GM18519 (cell line): ENCODE data around the gene KLHL35.

ENCODE experiments used
- ATAC-seq: cut with Tn5 transposase; IDR thresholded peaks from one replicate; pipeline ENCODE4 v1.9.1; 2021; ENCODE audit warnings: mild to moderate bottlenecking, moderate library complexity; ENCODE audit not compliant: unreplicated experiment, low FRiP score

The KLHL35 gene

DNA sequence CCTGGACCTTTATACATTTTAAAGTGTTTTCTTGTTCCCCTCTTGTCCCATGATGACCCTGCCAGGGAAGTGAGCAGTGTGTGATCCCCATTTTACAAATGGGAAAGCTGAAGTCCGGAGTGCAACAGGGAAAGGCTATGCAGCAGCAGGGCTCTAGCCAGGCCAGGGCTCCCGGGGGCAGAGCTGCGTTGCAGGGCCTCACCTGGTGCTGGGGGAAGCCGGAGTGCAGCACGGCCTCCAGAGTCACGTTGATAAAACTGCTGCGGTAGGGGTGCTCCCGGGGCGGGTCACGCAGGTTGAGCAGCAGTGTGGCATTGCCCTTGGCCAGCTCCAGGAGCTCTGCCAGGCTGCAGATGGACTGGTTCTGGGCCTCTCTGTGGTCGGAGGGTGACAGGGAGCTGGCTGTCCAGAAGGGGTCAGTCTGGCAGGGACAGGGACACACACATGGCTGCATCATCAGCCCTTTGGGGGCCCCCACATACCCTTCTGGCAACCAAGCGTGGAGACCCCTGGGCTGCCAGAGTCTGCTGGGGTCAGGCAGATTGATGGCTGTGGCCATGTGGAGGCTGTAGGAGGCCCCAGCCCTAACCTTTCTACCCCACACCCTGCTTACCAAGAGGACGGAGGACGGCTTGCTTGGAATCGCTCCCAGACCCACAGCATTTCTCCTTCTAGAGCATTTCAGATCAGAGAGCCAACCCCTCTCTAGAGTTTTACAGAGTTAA, 9.3 kb upstream of the KLHL35 start:
- no peak for ATAC-seq

DNA sequence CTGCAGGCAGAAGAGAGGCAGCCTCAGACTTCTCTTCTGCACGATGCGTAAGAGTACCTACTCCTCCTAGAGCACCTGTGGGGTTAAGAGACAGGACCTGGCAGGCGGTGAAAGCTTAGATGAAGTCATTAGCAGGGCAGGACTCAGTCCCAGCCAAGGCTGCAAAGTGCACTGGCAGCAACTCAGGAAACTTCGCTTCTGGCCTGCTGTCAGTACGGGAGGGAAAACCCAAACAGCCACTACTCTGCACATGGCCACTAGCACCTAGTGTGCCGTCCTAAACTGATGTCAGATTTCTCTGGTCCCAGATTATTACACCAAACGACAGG, 8.8 kb upstream of the KLHL35 start:
- ATAC-seq: no peak

DNA sequence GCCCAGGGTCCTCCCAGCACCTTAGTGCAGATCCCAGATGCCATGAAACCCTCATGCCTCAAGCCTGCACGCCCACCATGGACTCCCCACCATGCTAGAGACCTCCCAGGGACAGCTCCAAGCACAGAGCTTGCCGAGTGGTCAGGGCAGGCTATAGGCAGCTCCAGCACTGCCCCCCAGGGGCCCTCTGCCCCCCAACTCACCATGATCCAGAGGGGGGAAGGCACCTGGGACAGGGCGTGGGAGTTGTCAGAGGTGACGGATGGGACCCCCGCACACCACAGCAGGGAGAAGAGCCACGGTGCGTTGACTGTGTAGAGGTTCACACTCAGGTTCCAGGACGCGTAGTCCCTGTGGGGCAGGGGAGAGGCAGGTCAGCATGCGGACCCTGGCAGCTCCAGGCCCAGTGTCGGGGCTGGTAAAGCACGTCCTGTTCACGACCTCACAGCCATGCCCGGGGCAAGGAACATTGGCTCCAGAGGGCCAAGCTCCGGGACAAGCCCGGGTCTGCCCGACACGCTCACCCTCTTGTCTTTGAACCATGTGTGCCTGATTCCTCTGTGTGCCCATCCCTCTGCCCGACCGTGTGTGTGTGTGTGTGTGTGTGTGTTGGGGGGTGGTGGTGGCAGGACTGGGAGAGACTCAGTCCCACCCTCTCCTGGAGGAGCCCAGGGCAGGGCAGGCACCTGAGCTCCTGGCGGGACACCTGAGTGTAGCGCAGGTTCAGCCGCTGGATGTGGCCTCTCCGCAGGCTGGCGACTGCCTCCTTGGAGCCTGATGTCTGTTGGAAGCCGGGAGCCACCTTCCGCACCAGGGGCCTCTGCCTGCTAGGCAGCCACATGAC, 8.2 kb upstream of the KLHL35 start:
- no peak for ATAC-seq

DNA sequence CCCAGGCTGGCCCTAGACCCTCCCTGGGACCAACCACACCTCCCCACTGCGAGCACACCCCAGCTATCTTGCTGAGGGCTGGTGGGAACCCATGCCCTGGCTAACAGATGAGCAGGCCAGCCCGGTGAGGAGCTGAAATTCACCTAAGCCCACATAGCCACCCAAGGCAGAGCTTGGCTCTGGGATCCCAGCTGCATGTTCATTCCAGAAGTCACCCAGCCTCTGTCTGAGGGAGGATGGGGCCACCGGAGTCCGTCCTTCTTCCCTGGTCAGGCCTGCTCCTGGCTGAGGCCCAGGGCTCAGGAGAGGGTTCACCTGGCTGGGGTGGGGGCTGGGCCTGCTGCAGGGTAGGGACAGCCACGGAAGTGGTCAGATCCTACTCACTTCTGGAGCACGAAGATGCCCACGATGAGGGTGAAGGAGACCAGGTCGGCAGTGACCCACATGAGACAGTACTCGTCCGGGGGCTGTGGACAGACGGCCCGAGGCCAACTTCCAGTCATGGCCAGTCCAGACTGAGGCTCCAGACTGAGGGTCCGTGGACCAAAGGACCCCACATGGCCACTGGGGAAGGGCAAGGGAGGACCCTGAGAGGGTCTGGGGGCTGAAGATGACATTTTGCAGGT, 6.6 kb upstream of the KLHL35 start:
- no peak for ATAC-seq

DNA sequence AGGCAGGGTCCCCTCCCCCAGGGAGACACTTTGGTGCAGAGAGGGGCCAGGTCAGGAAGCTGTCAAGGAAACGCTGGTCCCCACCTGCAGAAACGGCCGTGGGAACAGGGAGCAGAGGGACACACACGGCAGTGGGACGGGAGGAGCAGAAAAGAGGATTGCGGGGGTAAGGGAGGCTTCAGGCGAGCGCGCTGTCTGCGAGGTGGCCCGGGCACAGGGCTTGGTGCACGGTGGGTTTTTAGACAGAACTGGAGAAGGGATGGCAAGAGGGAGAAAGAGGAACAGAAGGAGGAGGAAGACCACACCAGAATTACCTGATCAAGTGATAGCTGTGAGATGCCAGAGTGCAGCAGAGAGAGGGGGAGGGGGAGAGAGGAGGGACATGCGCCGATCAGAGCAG, 6.0 kb upstream of the KLHL35 start:
- ATAC-seq: no peak

DNA sequence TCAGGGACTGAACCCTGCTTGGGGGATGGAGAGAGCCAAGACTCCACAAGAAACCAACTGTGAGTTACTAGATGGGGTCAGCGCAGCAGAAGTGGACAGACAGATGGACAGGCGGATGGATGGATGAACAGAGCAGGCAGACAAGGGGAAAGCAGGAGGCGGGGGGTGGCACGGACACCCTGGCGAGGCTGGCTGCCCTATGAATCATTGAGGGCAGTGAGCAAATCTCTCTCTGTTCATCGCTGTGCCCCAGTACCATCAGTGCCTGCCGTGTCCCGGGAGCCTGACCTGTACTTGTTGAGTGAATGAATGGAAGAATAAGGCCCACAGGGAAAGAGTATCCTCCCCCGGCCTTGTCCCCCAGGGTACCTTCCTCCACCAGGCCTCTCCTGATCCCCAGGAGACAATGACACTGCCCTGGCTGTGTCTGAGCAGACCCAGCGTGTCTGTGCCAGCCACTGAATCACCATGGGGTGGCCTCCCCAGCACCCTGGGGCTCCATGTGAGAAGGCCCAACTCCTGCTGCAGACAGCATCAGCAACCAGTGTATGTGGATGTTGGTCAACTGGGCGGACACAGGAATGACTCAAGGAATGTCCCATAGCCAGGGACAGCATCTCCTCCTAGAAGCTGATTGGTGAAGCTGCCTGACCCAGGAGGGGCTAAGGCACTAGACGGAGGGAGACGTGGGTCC, 5.1 kb upstream of the KLHL35 start:
- no peak for ATAC-seq

DNA sequence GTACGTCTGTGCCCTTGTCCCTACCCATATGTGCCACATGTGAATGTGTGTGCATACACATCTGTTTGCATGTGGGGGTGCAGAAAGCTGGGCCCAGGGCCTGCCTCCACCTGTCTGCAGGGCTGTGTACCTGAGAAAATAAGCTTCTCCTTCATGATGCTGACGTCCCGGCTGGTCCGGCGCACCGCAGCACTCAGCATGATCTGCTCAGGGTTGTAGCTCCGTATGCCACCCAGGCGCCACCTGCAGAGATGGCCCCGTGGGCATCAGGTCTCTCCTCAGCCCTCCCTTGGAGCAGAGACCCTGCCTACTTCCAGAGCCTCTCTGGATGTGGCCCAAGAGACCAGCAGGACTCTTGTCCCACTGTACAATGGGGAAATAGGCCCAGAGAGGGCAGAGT, 3.8 kb upstream of the KLHL35 start:
- ATAC-seq: no peak

DNA sequence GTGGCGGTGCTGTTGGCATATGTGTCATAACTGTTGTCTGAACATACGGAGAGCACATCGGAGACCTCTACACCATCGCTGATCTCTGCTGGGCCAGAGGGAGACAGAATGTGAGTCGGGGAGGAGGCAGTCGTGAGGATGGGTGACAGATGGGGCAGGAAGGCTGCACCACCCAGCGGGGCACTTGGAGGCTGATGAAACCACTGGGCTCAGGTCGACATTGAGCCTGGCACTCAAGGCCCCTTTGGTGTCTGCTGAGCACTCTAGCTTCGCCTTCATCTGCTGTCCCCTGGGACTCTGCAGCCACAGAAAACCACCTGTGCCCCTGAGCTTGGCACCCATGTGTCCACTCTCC, 2.5 kb upstream of the KLHL35 start:
- ATAC-seq: no peak

DNA sequence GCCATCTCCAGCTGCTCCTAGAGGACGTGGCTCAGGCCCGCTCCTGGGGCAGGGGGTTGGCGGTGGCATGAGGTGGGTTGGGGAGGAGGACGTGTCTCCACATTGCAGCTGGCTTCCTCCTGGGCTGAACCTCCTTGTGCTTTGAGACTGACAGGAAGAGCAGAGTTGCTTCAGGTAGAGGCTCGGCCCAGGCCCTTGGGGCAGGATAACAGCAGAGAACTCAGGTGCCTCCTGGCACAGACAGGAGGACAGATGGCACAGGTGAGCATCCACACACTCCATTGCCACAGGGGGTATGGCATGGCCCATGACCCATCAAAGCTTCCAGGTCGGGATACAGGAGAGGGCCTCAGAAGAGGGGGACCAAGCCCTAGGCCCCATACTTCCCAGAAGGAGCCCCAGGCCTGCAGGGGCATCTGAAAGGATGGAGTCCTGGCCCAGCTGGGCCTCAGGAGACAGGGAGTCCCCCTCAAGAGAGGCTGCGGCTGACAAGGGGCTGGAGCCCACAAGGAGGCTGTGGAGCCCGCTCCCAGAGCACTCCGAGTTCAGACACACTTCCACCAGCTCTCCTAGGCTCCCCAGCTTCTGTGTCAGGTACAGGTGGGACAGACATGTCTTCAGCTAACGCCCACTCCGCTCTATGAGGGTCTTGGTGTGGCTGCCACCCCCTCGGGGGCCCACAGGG, 2.0 kb upstream of the KLHL35 start:
- no peak for ATAC-seq

DNA sequence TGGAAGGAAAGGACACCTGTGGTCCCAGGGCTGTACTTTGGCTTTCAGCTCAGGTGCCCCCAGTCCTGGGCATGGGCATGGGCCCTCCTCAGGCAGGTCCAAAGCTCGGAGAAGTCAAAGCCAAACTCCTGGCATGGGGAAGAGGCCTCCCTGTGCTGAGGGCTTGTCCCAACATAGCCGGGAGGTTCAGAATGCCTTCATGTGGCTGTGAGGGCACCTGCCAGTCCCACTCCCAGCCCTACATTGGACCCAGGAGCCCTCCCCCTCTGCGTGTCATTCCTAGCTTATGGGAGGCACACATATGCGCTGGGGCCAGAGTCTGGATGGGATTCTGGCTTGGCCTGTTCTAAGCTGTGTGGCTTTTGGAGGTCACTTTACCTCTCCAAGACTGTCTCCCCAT, 1.0 kb upstream of the KLHL35 start:
- ATAC-seq: no peak

DNA sequence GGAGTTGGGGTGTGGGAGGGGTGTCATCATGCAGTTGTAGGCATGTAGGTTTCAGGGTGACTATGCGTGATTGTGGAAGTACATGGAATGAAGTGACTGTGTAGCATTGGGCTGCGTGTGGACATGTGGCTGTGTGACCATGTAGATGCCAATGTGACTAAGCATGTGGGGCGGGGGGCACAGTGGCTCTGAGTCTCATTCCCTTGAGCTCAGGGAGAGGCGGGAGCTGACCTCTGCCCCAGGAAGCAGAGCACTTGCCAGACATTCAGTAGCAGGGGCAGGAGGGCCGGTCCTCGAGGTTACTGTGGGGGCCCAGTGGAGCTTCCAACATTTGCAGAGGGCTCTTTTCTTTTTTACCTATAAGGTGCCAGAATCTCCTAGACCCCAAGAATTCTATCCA, 440 bp upstream of the KLHL35 start:
- no peak for ATAC-seq

DNA sequence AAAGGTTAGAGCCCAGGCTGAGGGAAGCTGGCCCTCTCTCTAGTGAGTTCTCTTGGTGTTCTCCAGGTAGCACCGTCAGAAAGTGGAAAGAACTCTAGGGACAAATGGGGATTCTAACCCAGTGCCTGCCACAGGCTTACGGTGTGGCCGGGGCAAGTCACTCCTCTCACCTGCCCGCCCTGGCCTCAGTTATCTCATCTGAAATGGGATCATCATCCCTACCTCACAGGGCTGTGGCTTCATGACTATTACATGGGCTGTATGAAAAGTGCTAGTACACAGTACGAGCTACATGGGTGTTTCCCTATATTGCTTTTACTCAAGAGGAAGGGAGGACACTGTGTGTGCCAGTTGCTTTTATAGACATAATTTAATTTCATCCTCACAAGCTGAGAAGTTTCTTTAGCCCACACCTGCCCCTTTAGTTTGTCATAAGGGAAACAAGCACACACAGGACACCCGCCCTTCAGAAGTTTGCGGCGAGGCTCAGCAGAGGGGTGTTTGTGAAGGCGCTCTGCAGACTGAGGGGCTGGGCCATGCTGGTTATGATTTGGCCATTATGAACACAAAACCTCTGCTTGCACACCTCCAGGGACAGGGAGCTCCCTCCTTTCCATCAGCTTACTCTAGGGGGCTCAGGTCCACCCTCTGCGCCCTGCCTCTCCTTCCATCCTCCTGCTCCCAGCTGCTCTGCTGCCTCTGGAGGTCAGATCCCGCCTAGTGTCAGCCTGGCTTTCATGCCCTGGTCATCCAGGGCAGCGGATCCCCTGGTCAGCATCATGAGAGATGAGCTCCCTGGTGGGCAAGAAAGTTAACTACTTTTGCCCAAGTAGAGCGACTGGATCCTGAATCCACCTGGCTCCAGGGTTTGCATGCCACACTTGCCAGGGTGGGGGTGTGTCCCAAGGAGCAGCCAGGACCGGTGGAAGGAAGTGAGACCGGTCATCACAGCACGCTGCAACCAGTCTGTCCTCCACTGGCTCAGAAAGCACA, 1.2 kb downstream of the KLHL35 start:
- ATAC-seq: no peak

DNA sequence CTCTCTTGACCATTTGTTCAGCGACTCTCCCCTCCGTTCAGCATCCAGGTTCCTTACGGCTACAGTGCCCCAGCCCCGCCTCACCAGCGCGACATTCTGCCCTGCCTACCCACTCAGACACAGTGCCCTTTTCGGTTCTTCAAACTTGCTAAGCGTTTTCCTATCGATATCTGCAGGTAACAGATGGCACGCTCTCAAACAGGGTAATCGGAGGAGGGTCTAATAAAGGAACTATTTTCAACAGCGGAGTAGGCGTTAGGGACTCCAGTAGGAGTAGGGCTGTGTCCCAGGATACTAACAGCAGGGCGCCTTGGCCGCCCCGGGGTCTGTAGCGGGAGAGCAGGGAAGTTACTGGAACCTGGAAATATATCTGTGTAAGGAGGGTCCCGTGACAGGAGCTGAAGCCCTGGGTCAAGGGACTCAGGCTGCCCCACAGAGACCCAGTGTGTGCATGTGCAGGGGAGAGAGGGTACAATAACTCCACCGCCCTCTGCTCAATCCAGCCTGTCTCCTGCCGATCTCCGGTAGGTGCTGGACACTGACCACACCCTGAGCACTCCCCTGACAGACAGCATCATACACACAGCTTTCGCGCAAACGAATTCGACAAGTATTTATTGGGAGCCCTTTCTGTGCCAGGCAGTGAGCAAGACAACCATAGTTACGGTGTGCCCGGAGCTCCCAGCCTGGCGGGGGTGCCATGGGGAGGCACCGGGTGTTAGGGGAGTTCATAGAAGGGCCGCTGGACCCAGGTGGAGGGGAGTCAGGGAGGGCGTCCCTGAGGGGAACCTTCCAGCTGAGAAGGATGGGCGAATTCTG, 2.1 kb downstream of the KLHL35 start:
- no peak for ATAC-seq

DNA sequence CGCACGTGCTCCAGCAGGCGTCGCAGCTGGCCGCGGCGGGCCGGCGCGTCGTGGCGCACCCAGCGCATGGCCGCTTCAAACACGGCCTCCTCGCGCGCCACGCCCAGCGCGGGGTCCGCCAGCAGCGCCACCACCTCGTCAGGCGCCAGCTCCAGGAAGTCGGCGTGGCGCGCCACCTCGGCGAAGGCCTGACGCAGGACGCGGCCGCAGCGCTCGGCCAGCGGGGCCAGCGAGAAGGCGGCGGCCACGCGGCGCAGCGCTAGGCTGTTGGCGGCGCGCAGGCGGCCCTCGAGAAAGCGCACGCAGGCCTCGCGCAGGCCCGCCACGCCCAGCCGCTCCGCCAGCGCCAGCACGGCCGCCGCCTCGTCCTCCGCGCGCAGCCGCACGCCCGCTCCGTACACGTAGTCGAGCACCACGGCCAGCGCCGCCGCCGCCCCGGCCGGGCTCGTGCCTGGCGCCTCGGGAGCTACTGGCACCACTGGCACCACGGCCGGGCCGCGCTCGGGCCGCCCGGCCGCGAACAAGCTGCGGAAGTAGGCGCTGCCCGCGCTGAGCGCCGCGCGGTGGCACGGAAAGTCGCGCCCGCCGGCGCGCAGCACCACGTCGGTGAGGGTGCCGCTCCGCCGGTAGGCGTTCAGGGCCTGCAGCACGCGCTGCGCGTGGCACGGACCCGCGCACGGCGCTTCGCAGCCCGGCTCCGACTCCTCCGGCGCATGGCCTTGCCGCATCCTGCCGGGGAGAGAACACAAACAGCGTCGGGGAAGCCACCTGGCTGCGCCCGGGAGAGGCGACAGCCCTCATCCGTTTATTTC, 2.9 kb downstream of the KLHL35 start:
- ATAC-seq: peak; percentile 57

DNA sequence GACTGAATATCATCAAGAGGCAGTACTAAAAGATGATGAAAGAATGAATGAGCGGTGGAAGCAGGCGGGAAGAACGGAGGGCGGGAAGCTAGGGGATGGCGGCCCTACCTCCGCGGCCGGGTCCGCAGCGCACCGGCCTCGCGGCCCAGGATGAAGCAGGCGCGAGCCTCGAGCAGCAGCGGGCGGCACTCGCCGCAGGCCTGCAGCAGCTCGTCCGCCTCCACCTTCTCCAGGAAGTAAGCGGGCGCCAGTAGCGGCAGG, 3.4 kb downstream of the KLHL35 start:
- no peak for ATAC-seq

DNA sequence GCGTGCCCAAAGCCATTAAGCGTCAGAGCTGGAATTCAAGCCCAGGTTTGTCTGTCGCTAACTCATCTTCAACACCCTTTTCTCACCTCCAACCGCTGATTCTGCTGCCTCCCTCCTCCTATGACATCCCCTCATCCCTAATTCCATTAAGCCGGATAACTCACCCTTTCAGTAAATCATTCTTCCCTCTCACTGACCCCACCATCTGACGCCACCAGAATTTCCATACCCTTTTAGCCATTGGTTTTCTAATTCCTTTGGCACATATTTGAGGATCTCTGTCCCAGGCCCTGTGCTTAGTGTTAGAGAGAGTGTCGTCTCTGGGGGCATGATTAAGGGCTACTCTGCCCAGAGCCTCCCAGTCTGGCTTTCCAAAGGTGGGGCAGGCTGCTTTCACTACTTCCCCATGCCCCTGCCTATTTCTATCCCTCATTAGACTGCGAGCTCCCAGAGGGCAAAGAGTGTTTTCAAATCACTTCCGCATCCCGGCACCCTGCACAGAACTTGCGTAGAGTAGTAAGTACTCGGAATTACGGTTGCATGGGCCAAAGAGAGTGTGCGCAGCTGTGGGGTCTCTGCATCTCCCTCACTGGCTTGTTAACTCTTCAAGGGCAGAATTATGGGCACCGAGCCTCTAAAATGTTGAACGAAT, 3.9 kb downstream of the KLHL35 start:
- no peak for ATAC-seq

DNA sequence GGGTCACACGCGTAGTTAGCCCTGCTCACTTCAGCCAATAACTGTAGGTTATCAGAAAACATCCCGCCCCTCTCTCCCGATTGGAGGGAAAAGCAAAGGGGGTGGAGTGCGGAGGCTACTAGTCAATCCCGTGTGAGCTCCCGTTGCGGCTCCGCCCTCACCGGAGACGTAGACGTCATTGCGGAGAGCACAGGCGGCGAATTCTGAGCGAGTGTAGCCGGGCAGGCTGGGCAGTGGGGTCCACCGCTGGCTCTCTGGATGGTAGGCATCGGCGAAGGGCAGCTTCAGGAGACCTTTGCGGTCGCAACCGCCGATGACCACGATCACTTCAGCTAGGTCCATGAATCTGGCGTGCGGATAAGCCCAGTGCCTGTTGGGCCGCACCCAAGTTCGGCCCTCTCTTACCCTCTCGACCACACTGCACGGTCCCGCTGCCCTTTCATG, 4.7 kb downstream of the KLHL35 start:
- no peak for ATAC-seq

DNA sequence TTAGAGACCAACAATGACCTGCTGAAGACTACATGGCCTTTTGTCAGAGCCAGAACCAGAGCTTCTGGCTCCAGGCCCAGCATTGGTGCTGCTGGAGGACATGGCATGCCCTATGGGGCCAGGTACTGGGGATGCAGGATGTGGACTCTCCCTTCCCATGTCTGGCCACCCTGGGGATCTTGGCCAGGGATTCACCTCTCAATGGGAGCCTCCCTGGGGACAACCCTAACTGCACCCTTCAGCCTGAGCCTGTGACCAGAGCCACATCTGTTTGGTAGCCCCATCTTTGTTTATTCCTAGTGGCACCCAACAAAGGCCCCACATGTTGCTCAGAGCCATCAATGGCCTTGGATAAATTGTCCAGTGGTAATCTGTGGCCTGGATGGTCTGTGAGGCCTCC, 5.8 kb downstream of the KLHL35 start:
- ATAC-seq: no peak
